HG03378 (cell line): ENCODE measurements around the gene BBS4.
"Not testable (repeated sequence)": the region's sequence is repeated elsewhere in the genome, so short reads cannot be mapped to it uniquely, and the experiment has no call there.

ENCODE experiments used
- ATAC-seq: cut with Tn5 transposase; IDR thresholded peaks from one replicate; pipeline ENCODE4 v1.9.1; 2021; ENCODE audit warnings: mild to moderate bottlenecking, moderate library complexity; ENCODE audit not compliant: unreplicated experiment

Gene BBS4

GRCh38 chr15:72685925-72686794 is at the start of gene BBS4, which contains the start of gene HIGD2B:
TSS of gene BBS4 (plus strand) at chr15:72686207. CDS start at chr15:72686228, 21 bp downstream.
TSS of gene HIGD2B (minus strand) at chr15:72686182. CDS start at chr15:72676374, 9,808 bp downstream.
- ATAC-seq, result peak; percentile 86

- not testable (repeated sequence) for ATAC-seq
Measured at GRCh38 chr15:72636519-72637282, 49.3 kb upstream of the BBS4 start.

- ATAC-seq, result not testable (repeated sequence)
Measured at GRCh38 chr15:72639759-72640483, 46.1 kb upstream of the BBS4 start.

GRCh38 chr15:72642271-72642670 is 43.7 kb upstream of the BBS4 start:
- not testable (repeated sequence) for ATAC-seq

GRCh38 chr15:72648631-72649253 is 37.3 kb upstream of the BBS4 start:
- ATAC-seq, result not testable (repeated sequence)

- ATAC-seq, result not testable (repeated sequence)
Measured at GRCh38 chr15:72654397-72654796, 31.6 kb upstream of the BBS4 start, which contains the start of gene GOLGA6B. TSS of gene GOLGA6B (plus strand) at chr15:72654697. CDS start at chr15:72654738, 41 bp downstream.

- ATAC-seq, result not testable (repeated sequence)
Measured at GRCh38 chr15:72656014-72656413, 30.0 kb upstream of the BBS4 start.

- ATAC-seq, result not testable (repeated sequence)
Measured at GRCh38 chr15:72661081-72661480, 24.9 kb upstream of the BBS4 start.

- not testable (repeated sequence) for ATAC-seq
Measured at GRCh38 chr15:72663931-72664330, 22.1 kb upstream of the BBS4 start.

- not testable (repeated sequence) for ATAC-seq
Measured at GRCh38 chr15:72665706-72666105, 20.3 kb upstream of the BBS4 start.

GRCh38 chr15:72669803-72670202 is 16.2 kb upstream of the BBS4 start:
- not testable (repeated sequence) for ATAC-seq

GRCh38 chr15:72670656-72671352 is 15.2 kb upstream of the BBS4 start:
- ATAC-seq, result peak; percentile 78

GRCh38 chr15:72671525-72671924 is 14.5 kb upstream of the BBS4 start:
- ATAC-seq, result no peak

- ATAC-seq, result no peak
Measured at GRCh38 chr15:72676838-72677237, 9.2 kb upstream of the BBS4 start.

GRCh38 chr15:72680931-72681330 is 5.1 kb upstream of the BBS4 start:
- no peak for ATAC-seq

- ATAC-seq, result no peak
Measured at GRCh38 chr15:72682772-72683171, 3.2 kb upstream of the BBS4 start.

GRCh38 chr15:72685301-72685924 is 594 bp upstream of the BBS4 start:
- ATAC-seq, result no peak

- ATAC-seq, result no peak
Measured at GRCh38 chr15:72688697-72689096, 2.7 kb downstream of the BBS4 start.

- no peak for ATAC-seq
Measured at GRCh38 chr15:72690938-72691337, 4.9 kb downstream of the BBS4 start.
